HL-60/S4 (cell line): ENCODE data around the gene IPCEF1.

Experiments
- in situ Hi-C: fragments of 300-500 bp; cut with MboI; formaldehyde crosslinking; loops from 2 replicates; pipeline ENCODE4 v1.14.3; 2022; ENCODE audit warnings: low sequenced_read_pairs

The IPCEF1 gene

GRCh38 chr6:154377726-154378125, 21.1 kb upstream of the IPCEF1 start:
- in situ Hi-C loops, result no loop called here

DNA sequence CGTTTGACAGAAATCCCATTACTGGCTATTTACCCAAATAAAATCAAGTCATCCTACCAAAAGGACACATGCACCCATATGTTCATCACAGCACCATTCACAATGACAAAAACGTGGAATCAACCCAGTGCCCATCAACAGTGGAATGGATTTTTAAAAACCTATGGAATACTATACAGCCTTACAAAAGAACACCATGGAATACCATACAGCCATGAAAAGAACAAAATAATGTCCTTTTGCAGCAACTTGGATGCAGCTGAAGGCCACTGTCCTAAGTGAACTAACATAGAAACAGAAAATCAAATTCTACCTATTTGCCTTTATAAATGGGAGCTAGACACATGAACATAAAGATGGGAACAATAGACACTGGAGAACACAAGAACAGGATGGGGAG, 17.4 kb upstream of the IPCEF1 start:
- in situ Hi-C loops, result no loop called here

DNA sequence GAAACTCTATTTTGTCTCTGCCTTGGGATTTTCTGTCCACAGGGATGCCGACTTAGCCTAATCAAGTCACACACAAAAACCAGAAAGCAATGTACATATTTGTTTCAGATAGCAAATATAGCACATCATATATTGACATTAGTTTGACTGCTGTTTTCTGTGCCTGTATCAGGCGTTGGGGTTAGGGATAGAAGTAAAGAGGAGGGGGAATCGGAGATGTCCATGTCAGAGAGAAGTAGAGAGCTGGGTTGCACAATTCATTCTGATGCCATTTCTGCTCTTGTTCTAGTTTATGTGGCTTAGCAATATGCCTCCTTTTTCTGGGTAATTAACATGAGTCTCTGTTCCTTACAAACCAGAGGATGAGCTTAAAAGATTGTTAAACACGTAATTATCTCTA, 14.7 kb upstream of the IPCEF1 start:
- in situ Hi-C loops, result no loop called here

DNA sequence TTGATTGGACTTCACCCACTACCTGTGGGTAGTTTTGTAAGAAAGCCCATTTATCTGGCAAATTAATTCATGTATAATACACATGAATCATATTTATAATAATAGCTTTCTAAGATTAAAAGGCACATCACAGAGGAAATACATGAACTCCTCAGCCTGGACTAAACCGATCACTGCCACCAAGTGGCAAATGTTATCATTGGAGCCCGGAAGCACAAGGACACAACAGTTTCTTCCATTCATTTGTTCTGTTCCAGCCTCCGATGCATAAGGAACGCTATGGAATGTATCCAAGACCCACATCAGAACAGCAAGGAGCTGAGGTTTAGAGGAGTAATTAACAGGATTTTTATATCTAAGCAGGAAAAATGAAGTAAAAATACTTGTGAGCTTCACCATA, 13.9 kb upstream of the IPCEF1 start:
- in situ Hi-C loops, result no loop called here

GRCh38 chr6:154367839-154368695, 11.5 kb upstream of the IPCEF1 start:
- in situ Hi-C loops, result loop anchor here (5.0 to 10.0 kb wide), 2 partner anchors 86 to 213 kb away; no protein-coding TSS in a partner anchor

DNA sequence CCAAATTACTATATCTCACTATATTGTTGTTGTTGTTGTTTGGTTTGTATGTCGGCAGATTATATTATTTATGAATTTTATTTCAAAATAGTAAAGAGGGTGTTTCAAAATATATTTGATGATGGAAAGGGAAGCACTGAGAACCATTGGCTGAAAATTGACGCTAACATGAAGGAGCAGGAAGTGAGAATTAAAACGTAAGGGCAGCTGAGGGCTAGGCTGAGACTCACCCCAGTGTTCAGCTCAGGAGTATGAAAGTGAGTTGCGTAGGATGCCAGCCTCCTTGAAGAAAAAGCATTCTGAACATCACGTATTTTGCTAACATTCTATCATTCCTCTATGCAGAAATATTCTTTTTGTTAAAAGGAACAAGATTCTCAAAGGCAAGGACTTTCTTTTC, 10.7 kb upstream of the IPCEF1 start:
- in situ Hi-C loops, result loop anchor here (5.0 to 10.0 kb wide), 2 partner anchors 85 to 213 kb away; no protein-coding TSS in a partner anchor

- in situ Hi-C loops, result loop anchor here (10.0 kb wide), 1 partner anchor 209 kb away; no protein-coding TSS in a partner anchor
Observed at GRCh38 chr6:154363821-154364220, 7.2 kb upstream of the IPCEF1 start.

DNA sequence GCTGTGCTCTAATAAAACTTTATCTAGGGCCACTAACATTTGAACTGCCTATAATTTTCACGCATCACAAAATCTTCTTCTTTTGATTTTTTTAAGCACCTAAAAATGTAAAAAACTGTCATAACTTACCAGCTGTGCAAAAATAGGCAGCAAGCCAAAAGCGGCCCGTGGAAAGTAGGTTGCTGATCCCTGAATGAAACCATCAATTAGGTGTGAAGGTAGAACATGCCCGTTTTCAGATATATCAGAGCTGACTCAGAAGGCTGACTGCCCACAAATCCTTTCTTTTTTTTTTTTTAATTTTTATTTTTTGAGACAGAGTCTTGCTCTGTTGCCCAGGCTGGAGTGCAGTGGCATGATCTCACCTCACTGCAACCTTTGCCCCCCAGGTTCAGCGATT, 4.9 kb upstream of the IPCEF1 start:
- in situ Hi-C loops, result loop anchor here (10.0 kb wide), 1 partner anchor 207 kb away; no protein-coding TSS in a partner anchor

DNA sequence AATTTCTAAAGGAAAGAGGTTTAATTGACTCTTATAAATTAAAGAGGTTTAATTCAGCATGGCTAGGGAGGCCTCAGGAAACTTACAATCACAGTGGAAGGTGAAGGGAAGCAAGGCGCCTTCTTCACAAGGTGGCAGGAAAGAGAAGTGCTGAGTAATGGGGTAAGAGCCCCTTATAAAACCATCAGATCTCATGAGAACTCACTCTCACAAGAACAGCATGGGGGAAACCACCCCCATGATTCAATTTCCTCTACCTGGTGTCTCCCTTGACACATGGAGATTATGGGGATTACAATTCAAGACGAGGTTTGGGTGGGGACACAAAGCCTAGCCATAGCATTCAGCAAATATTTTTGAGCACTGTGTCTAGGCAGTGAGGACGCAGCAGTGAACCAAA, 3.9 kb upstream of the IPCEF1 start:
- in situ Hi-C loops, result loop anchor here (10.0 kb wide), 1 partner anchor 206 kb away; no protein-coding TSS in a partner anchor

GRCh38 chr6:154359679-154360078, 3.1 kb upstream of the IPCEF1 start:
- in situ Hi-C loops, result loop anchor here (10.0 kb wide), 1 partner anchor 205 kb away; no protein-coding TSS in a partner anchor

- in situ Hi-C loops, result no loop called here
Observed at GRCh38 chr6:154359161-154359574, 2.6 kb upstream of the IPCEF1 start.

- in situ Hi-C loops, result no loop called here
Observed at GRCh38 chr6:154358019-154358545, 1.5 kb upstream of the IPCEF1 start.

- in situ Hi-C loops, result no loop called here
Observed at GRCh38 chr6:154356113-154356512, 490 bp downstream of the IPCEF1 start.

DNA sequence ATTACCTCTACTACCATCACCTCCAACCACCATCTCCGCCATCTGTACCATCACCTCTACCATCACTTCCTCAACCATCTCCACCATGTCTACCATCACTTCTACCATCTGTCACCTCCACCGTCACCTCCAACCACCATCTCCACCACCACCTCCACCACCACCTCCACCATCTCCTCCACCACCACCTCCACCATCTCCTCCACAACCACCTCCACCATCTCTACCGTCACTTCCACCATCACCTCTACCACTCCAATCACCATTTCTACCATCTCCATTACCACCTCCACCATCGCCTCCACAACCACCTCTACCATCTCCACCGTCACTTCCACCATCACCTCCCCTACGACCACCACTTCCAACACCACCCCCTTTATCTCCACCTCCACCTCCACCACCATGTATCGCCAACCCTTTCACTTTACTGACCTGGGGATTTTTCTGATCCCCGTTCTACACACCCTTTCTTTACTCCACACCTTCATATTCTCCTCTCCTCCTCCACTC, 2.3 kb downstream of the IPCEF1 start:
- in situ Hi-C loops, result no loop called here

DNA sequence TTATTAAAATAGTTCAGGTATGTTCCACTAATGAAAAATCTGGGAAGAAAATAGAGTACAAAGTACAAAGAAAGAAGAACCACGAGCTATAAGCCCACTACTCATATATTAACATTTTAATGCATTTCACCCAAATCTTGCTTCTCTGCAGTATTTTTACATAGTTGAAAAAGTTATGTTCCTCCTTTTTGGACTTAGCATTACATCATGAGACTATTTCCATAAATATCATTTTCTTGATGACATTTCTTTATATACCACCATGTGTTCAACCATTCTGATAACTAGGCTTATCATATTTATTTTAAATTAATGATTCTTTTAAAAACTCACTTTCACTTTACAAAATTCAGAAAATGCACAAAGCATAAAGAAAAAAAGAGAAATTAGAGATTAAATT, 3.0 kb downstream of the IPCEF1 start:
- in situ Hi-C loops, result no loop called here

- in situ Hi-C loops, result no loop called here
Observed at GRCh38 chr6:154352898-154353585, 3.6 kb downstream of the IPCEF1 start.

DNA sequence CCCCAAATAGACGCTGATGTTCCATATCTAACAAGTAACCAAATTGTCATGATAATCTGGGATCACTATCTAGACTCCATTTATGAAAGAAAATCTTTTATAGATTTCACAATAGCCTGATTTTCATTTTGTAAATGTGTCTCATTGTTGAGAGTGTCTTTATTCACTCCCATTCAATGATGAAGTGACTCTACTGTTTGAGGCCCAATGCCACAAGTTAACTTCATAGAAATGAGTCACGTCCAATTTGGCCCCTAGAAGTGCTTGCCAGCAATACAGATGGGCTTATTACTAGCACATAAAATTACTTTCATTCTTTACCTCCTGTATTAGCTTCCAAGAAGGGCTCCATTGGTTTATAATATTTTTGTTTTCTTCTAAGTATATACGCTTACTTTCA, 6.3 kb downstream of the IPCEF1 start:
- in situ Hi-C loops, result no loop called here

DNA sequence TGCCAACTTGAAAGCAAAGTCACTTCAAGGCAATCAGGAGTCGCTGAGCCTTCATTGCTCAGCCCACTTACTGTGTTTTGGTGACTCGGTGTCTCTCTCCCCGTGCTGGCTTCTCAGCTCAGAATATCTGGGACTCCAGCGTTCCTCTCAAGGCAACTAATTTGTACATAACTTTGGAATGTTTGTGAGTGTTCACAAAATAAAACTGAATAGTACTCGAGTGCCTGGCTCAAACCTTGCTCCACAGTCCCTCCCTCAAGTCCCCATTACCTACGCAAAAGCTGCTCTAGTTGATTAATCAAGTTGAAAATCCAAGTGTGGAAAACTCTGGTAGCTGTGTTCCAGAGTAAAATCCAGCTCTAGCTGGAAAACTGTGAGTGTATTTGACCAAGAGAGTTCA, 8.6 kb downstream of the IPCEF1 start:
- in situ Hi-C loops, result no loop called here

DNA sequence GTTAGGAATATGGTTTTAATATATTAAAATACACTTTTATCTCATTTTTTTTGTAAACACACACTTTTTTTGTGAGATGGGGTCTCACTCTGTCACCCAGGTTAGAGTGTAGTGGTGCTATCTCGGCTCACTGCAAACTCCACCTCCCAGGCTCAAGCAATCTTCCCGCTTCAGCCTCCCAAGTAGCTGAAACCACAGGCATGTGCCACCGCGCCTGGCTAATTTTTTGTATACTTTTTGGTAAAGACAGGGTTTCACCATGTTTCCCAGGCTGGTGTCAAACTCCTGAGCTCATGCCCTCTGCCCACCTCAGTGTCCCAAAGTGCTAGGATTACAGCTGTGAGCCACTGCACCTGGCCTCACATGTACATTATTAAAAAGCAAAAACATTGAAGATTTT, 10.8 kb downstream of the IPCEF1 start:
- in situ Hi-C loops, result no loop called here

- in situ Hi-C loops, result no loop called here
Observed at GRCh38 chr6:154343473-154344308, 12.9 kb downstream of the IPCEF1 start.
